Measurements from ENCODE around the gene FHDC1.

Gene FHDC1

GRCh38 chr4:152971053-152971452 is 34.9 kb downstream of the FHDC1 start:
- Histone ChIP-seq H3K9me3 (ENCODE audit: insufficient read depth, low read length) (no peaks in the 10 kb centered on the region), H3K4me3 (ENCODE audit: low read length) (no peak overlapping the region), H3K4me2 (ENCODE audit: low read length) (no peak overlapping the region), H3K36me3 (replicated peaks; ENCODE audit: low read depth, low read length) (no peaks in the 10 kb centered on the region), H3K79me2 (ENCODE audit: low read length) (no peaks in the 10 kb centered on the region), H2AFZ (ENCODE audit: low read depth, low read length) (no peak overlapping the region), H3K9ac (ENCODE audit: low read length) (no peak overlapping the region), H3K4me1 (ENCODE audit: low read length) (no peaks in the 10 kb centered on the region), H3K27me3 (ENCODE audit: low read depth, low read length) (no peaks in the 10 kb centered on the region), H4K20me1 (ENCODE audit: insufficient read depth, low read length) (no peaks in the 10 kb centered on the region), H3K27ac (ENCODE audit: low read length) (no peak overlapping the region)
- TF ChIP-seq CTCF (IDR thresholded peaks at IDR 0.05; ENCODE audit: low read depth, low read length) (no peak), EZH2phosphoT487 (IDR thresholded peaks at IDR 0.05; ENCODE audit: low read depth) (no peak)

DNA sequence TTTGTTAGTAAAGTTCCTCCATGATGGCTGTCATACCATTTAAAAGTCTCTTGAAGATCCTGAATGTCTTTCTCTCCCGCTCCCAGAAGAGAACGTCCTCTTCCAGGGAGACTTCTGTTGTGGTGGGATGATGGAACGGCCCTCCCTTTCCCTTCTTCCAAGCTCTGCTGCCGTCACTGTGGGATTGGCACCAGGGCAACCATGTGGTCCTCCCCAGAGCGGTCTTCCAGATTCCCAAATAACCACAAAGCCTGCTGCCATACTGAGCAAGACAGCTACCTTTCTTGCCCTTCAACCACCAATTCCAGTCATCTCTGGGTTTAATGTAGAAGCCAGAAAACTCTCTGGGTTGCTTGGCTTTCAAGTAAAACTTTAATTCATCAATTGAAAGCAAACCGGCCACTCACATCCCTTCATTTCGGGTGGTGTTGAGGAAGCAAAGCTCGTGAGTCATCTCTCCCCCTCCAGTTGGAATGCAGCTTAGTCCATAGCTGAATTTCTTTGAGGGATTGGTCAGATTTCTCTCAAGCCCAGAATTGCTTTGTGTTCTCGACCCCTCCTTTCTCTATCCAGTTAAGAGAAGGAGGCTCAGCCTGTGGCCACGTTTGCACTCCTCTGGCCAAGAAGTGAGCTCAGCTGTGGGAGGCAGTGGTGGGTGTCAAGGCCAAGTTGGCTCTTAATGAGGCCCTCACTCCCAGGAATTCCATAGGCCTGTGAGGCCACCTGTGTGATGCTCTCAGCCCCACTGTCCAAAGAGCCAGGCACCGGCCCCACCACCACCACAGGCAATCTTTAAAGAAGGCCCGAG is 36.9 kb downstream of the FHDC1 start:
- no peak overlapping the region for H3K9ac ChIP-seq (ENCODE audit: low read length)
- no peaks in the 10 kb centered on the region for H3K79me2 ChIP-seq (ENCODE audit: low read length)
- H3K9me3 ChIP-seq (ENCODE audit: insufficient read depth, low read length), result no peaks in the 10 kb centered on the region
- no peak overlapping the region for H3K4me2 ChIP-seq (ENCODE audit: low read length)
- TF ChIP-seq CTCF (IDR thresholded peaks at IDR 0.05; ENCODE audit: low read depth, low read length), result no peak
- no peak for TF ChIP-seq EZH2phosphoT487 (IDR thresholded peaks at IDR 0.05; ENCODE audit: low read depth)
- no peaks in the 10 kb centered on the region for H3K36me3 ChIP-seq (replicated peaks; ENCODE audit: low read depth, low read length)
- H3K4me1 ChIP-seq (ENCODE audit: low read length), result no peaks in the 10 kb centered on the region
- no peak overlapping the region for H2AFZ ChIP-seq (ENCODE audit: low read depth, low read length)
- H3K27me3 ChIP-seq (ENCODE audit: low read depth, low read length), result peaks cover 4% of the 10 kb centered on the region; the same call in 1 of the 2 replicates
- H3K27ac ChIP-seq (ENCODE audit: low read length), result no peak overlapping the region
- H3K4me3 ChIP-seq (ENCODE audit: low read length), result no peak overlapping the region
- H4K20me1 ChIP-seq (ENCODE audit: insufficient read depth, low read length), result no peaks in the 10 kb centered on the region

DNA sequence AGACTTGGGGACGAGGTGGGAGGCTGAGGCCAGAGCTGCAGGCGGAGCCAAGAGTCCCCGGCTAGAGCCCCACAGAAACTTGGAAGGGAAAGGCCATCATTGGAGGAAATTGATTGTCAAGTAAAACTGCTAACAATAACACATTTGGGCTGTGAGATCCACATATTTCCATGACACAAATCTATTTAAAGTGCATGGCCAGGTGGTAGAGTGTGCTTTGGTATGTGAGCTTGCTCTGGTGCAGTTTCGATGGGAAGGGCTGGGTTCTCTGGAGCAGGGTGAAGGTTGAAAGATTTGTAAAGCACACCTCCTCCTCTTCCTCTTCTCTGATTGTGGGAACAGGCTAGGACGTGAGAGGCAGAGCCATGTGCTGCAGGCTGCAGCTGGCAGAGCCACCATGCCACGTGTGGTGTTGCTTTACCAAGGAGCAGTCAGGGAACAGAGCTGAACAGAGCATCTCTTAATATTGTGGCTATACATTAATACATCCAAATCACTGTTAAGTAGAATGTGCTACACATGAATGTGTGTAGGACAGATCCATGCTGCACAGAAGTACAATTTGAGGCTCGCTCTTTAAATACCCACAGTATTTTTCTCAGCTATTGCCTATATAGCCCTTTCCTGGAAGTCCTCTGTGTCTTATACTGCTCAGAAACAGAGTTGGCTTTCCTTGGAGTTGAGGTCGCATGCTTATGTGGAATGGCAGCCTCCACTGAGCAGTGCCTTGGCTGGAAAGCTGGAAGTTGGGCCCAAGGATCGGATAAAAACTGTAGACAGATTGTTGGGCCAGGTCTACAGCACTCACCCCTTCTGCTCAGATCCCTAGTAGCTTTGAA is 37.7 kb downstream of the FHDC1 start:
- H3K9me3 ChIP-seq (ENCODE audit: insufficient read depth, low read length), result no peaks in the 10 kb centered on the region
- H3K4me1 ChIP-seq (ENCODE audit: low read length), result no peaks in the 10 kb centered on the region
- H3K36me3 ChIP-seq (replicated peaks; ENCODE audit: low read depth, low read length), result no peaks in the 10 kb centered on the region
- no peaks in the 10 kb centered on the region for H3K79me2 ChIP-seq (ENCODE audit: low read length)
- H3K4me3 ChIP-seq (ENCODE audit: low read length), result no peak overlapping the region
- H3K27ac ChIP-seq (ENCODE audit: low read length), result no peak overlapping the region
- peaks cover 11% of the 10 kb centered on the region for H3K27me3 ChIP-seq (ENCODE audit: low read depth, low read length)
- no peak overlapping the region for H2AFZ ChIP-seq (ENCODE audit: low read depth, low read length)
- TF ChIP-seq EZH2phosphoT487 (IDR thresholded peaks at IDR 0.05; ENCODE audit: low read depth) (no peak), CTCF (IDR thresholded peaks at IDR 0.05; ENCODE audit: low read depth, low read length) (no peak)
- H3K9ac ChIP-seq (ENCODE audit: low read length), result no peak overlapping the region
- H3K4me2 ChIP-seq (ENCODE audit: low read length), result no peak overlapping the region
- no peaks in the 10 kb centered on the region for H4K20me1 ChIP-seq (ENCODE audit: insufficient read depth, low read length)
